HG03378 (cell line): ENCODE measurements around the gene MAP4K4.
A peak's percentile ranks its signal among the peaks of the same experiment; 100 is the strongest.
"Not testable (repeated sequence)": the region's sequence is repeated elsewhere in the genome, so short reads cannot be mapped to it uniquely, and the experiment has no call there.

Source experiments
- ATAC-seq: cut with Tn5 transposase; IDR thresholded peaks from one replicate; pipeline ENCODE4 v1.9.1; 2021; ENCODE audit warnings: mild to moderate bottlenecking, moderate library complexity; ENCODE audit not compliant: unreplicated experiment

Gene MAP4K4

DNA sequence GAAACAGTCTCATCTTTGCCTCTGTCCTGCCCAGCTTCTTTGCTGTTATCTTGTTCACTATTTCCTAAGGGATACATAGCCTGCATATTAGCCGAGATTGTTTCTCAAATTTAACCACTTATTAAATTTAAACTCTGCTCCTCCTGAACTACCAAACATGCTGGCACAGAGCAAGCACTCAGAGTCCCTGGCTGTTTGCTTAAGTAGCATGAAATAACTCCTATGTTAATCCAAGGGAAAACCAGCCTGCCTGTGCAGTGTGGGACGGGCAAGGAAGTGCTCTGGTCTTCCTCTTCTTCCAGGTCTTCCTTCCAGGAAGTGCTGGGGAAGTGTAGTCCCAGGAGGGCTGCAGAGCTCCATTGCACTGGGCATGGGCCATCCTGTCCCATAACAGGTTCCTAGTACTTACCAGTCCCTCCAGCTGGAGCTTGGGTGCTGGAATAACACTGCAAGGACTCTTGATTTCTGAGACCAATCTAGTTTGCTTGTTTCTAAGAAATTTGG, 198.4 kb downstream of the MAP4K4 start:
- ATAC-seq = no peak

DNA sequence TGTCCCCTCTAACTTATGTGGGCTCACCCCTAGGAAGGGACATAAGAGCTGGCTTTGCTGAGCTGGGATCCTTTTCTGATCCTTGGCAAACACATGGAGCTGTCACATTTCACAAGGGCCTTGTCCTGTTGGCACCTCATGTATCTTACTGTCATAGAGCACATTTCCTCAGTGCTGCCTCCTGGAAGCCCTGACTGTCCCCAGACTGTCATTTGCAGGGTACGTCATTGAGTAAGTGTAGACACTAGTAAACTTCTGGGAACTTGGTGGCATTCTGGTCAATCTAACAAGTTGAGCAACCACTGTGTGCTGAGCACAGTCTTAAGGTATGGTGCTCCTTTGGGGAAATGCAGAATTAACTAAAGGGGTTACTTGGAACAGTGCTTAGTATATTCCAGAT, 199.8 kb downstream of the MAP4K4 start:
- ATAC-seq = no peak

DNA sequence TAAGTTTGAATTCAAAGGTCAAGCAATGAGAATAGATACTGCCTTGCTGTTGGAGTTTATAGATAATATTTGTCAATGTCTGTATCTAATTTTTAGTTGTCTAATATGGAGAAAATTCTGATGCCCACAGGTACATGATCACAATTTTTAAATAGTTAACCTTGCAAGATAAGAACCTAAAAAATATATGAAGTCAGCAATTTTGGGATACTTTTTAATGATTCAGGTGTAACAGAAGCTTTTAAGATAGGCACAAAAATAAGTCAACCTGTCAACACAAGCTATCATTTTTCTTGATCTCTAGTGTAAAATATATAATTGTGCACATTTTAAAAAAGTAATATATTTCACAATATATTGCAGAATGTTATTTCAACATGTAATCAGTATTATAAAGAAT, 201.8 kb downstream of the MAP4K4 start:
- ATAC-seq = no peak

DNA sequence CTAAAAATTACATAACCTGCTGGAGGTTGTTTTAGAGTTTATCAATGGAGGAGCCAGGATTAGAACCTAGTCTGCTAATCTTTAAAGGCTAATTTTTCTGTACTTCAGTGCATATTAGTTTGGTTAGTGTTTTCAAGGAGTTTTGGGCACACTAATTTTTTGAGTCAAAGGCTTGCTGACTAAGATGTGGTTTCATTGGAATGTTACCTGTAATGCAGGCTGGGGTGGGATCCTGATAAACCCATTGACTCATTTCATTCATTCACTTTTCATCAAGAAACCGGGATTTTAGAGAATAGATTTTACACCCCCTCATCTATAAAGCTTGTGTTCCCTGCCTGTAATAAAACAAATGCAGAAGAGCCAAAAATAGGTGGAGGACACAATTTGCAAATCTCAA, 202.4 kb downstream of the MAP4K4 start:
- no peak for ATAC-seq

GRCh38 chr2:101900375-101900774, 202.9 kb downstream of the MAP4K4 start:
- peak; percentile 63 for ATAC-seq

GRCh38 chr2:101901241-101901640, 203.7 kb downstream of the MAP4K4 start:
- no peak for ATAC-seq

- ATAC-seq = no peak
Measured at GRCh38 chr2:101902169-101902568, 204.7 kb downstream of the MAP4K4 start.

DNA sequence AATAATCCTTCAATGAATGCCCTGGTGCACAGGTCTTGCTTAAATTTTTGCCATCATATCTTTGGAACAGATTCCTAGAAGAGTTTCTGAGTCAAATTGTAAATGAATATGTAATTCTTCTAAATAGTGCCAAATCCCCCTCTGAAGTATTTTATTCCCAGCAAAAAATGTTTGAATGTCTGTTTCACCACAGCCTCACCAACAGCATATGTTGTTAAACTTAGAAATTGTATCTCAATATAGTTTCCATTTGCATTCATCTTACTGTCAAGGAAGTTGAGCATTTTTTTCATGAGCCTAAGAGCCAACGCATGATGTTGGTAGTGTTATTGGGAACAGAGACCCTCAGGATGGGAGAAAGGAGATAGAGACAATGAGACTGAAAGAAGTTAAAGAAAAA, 207.4 kb downstream of the MAP4K4 start:
- ATAC-seq = no peak

- no peak for ATAC-seq
Measured at GRCh38 chr2:101905746-101906336, 208.3 kb downstream of the MAP4K4 start.

- ATAC-seq = no peak
Measured at GRCh38 chr2:101909760-101910159, 212.3 kb downstream of the MAP4K4 start.

GRCh38 chr2:101912545-101912944, 215.0 kb downstream of the MAP4K4 start:
- ATAC-seq = peak; percentile 99

- no peak for ATAC-seq
Measured at GRCh38 chr2:101921319-101921952, 223.9 kb downstream of the MAP4K4 start.

- no peak for ATAC-seq
Measured at GRCh38 chr2:101921953-101922325, 224.4 kb downstream of the MAP4K4 start.

DNA sequence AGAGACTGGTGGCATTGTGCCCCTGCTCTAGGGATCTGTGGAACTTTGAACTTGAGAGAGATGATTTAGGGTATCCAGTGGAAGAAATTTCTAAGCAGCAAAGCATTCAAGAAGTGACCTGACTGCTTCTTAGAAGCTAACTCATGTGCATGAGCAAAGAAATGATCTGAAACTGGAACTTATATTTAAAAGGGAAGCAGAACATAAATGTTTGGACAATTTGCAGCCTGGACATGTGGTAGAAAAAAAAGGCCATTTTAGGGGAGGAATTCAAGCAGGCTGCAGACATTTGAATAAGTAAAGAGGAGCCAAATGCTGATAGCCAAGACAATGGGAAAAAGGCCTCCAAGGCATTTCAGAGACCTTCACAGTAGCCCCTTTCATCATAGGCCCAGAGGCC, 226.8 kb downstream of the MAP4K4 start:
- ATAC-seq = not testable (repeated sequence)

GRCh38 chr2:101930019-101930418, 232.5 kb downstream of the MAP4K4 start:
- ATAC-seq = no peak

- ATAC-seq = no peak
Measured at GRCh38 chr2:101930847-101931246, 233.3 kb downstream of the MAP4K4 start.

DNA sequence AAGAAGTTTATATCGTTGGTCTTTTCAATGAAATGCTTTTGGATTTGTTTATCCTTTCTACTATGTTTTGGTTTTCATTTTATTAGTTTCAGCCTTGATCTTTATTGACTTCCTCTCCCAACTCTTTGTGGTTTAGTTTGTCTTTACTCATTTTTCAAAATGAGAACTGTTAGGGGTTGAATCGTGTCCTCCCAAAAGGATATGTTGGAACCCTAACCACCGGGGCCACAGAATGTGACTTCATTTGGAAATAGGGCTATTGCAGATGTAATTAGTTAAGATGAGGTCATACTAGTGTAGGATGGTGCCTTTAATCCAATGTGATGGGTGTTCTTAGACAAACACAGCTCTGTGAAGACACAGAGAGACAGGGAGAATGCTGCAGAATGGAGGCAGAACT, 233.9 kb downstream of the MAP4K4 start:
- no peak for ATAC-seq

DNA sequence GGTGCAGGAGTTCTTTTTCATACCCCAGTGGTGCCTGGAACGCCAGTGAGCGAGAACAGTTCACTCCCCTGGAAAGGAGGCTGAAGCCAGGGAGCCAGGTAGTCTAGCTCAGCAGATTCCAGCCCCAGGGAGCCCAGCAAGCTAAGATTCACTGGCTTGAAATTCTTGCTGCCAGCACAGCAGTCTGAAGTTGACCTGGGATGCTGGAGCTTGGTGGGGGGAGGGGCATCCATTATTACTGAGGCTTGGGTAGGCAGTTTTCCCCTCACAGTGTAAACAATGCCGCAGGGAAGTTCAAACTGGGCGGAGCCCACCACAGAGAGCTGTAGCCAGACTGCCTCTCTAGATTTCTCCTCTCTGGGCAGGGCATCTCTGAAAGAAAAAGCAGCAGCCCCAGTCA, 238.3 kb downstream of the MAP4K4 start:
- not testable (repeated sequence) for ATAC-seq

DNA sequence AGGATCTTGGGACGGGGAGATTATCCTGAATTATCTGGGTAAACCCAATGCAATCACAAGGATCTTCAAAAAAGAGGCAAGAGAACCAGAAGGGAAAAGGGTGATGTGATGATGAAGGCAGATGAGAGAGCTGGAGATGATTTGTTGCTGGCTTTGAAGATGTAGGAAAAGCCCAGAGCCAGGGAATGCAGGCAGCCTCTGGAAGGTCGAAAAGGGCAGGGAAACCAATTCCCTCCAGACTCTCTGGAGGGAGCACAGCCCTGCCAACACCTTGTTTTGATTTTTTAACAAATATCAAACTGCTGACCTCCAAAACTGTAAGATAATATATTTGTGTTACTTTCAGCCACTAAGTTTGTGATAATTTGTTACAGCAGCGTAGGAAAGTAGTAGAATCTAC, 245.3 kb downstream of the MAP4K4 start:
- no peak for ATAC-seq
